Measurements from ENCODE around the gene ABCG8.

The ABCG8 gene

GRCh38 chr2:43838560-43839267, at the start of gene ABCG8, which contains the start of gene ABCG5:
Gene ABCG8 (plus strand): TSS chr2:43838971. CDS start chr2:43839054, 83 bp downstream.
Gene ABCG5 (minus strand): TSS chr2:43838839. CDS start chr2:43838679, 160 bp downstream.
- DNase-seq, result peak in 4 of 42 donors; percentile 18 to 31 (median 28)
- intact Hi-C loops (cut with DNase I), result no loop called here

- intact Hi-C loops (cut with DNase I), result no loop called here
- no peak for DNase-seq
These were observed 48.6 kb upstream of the ABCG8 start for GRCh38 chr2:43790147-43790546.

- DNase-seq, result no peak
- intact Hi-C loops (cut with DNase I), result no loop called here
These were observed 47.6 kb upstream of the ABCG8 start for GRCh38 chr2:43791035-43791765.

GRCh38 chr2:43792653-43793052, 46.1 kb upstream of the ABCG8 start:
- intact Hi-C loops (cut with DNase I), result no loop called here
- no peak for DNase-seq

- DNase-seq, result no peak
- intact Hi-C loops (cut with DNase I), result no loop called here
These were observed 43.8 kb upstream of the ABCG8 start for GRCh38 chr2:43794956-43795355.

GRCh38 chr2:43796206-43796605, 42.6 kb upstream of the ABCG8 start:
- intact Hi-C loops (cut with DNase I), result no loop called here
- no peak for DNase-seq

- intact Hi-C loops (cut with DNase I), result no loop called here
- DNase-seq, result no peak
These were observed 40.5 kb upstream of the ABCG8 start for GRCh38 chr2:43798300-43798699.

GRCh38 chr2:43800894-43801293, 37.9 kb upstream of the ABCG8 start:
- intact Hi-C loops (cut with DNase I), result no loop called here
- no peak for DNase-seq

- intact Hi-C loops (cut with DNase I), result no loop called here
- no peak for DNase-seq
These were observed 36.6 kb upstream of the ABCG8 start for GRCh38 chr2:43802135-43802534.

- intact Hi-C loops (cut with DNase I), result no loop called here
- no peak for DNase-seq
These were observed 35.7 kb upstream of the ABCG8 start for GRCh38 chr2:43803113-43803512.

GRCh38 chr2:43806719-43807031, 32.1 kb upstream of the ABCG8 start:
- intact Hi-C loops (cut with DNase I), result no loop called here
- DNase-seq, result no peak

GRCh38 chr2:43810452-43810851, 28.3 kb upstream of the ABCG8 start:
- intact Hi-C loops (cut with DNase I), result no loop called here
- no peak for DNase-seq

GRCh38 chr2:43810888-43811287, 27.9 kb upstream of the ABCG8 start:
- DNase-seq, result no peak
- intact Hi-C loops (cut with DNase I), result no loop called here

GRCh38 chr2:43812006-43812405, 26.8 kb upstream of the ABCG8 start:
- DNase-seq, result no peak
- intact Hi-C loops (cut with DNase I), result no loop called here

- intact Hi-C loops (cut with DNase I), result no loop called here
- DNase-seq, result no peak
These were observed 25.8 kb upstream of the ABCG8 start for GRCh38 chr2:43812947-43813346.

GRCh38 chr2:43814711-43815110, 24.1 kb upstream of the ABCG8 start:
- intact Hi-C loops (cut with DNase I), result no loop called here

GRCh38 chr2:43818761-43819160, 20.0 kb upstream of the ABCG8 start:
- intact Hi-C loops (cut with DNase I), result no loop called here
- no peak for DNase-seq

More at GRCh38 chr2:43814711-43815110, 24.1 kb upstream of the ABCG8 start:
- DNase-seq, result no peak

- intact Hi-C loops (cut with DNase I), result no loop called here
- no peak for DNase-seq
These were observed 19.1 kb upstream of the ABCG8 start for GRCh38 chr2:43819491-43820163.

GRCh38 chr2:43822839-43823238, 15.9 kb upstream of the ABCG8 start:
- peak in 1 of 42 donors; percentile 18 for DNase-seq
- intact Hi-C loops (cut with DNase I), result no loop called here

GRCh38 chr2:43823751-43824150, 15.0 kb upstream of the ABCG8 start:
- peak in 1 of 42 donors; percentile 14 for DNase-seq
- intact Hi-C loops (cut with DNase I), result no loop called here
